HEK293T (cell line): Measurements from ENCODE around the gene PRKAG2.

ENCODE experiments used
- L3MBTL2 ChIP-seq: fragments of 450-650 bp; conservative IDR thresholded peaks from 2 replicates; pipeline ENCODE4 v1.6.1; 2016; ENCODE audit warnings: mild to moderate bottlenecking
- SUZ12 ChIP-seq: fragments of 450-650 bp; IDR thresholded peaks from 2 replicates; pipeline ENCODE4 v1.6.1; 2016; ENCODE audit warnings: mild to moderate bottlenecking
- TARDBP ChIP-seq: fragments of 450-650 bp; IDR thresholded peaks from 2 replicates; pipeline ENCODE4 v1.6.1; 2016

- TF ChIP-seq TARDBP (no peak), SUZ12 (no peak), L3MBTL2 (no peak)
Measured at GRCh38 chr7:151867912-151868311, 9.0 kb downstream of the PRKAG2 start.
